Measurements from ENCODE around the gene C19orf73.

Gene C19orf73

GRCh38 chr19:49097453-49098288, 21.3 kb downstream of the C19orf73 start:
- DNase-seq = peak; percentile 76

DNA sequence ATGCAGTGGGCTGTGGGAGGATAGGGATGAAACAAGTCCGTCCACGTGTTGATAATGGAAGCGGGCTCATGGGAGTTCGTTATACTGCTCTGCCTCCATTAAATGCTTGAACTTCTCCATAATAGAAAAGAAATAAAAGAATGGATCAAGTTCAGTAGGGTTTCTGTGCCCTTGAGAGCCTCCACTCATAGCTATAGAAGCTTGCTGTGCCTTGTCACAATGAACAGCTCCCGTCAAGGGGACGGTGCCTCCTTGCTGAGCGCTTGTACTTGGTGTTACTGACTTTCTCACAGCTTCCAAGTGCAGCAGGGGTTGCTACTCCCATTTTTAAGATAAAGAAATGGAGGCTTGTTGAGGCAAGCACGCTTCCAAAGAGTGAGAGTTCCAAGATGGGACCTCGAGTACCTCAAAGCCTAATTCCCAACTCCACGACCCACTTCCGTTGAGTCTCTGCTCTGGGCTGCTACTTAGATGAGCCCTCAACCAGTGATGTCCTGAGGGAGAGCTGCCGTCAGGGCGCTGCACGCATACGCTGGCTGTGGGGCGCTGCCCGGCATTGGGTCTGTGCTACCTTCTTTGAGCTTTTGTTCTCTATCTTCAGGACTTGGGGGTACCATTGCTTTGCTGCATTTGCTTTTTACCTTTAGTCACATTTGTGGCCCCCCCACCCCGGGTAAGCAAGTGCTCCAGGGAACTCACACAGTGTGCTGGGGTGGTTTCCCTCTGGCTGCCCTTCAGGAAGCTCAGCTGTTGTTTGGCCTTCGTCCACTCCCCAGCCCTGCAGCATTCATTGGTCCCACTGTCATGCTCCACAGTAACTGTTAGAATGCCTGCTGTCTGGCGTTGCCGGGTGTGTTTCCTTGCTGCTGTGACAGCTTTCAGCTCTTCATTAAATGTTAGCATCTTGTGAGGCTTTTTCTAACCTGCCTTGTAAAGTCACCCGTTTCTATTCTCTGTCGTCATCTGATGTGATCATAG, 24.1 kb downstream of the C19orf73 start:
- DNase-seq = no peak

DNA sequence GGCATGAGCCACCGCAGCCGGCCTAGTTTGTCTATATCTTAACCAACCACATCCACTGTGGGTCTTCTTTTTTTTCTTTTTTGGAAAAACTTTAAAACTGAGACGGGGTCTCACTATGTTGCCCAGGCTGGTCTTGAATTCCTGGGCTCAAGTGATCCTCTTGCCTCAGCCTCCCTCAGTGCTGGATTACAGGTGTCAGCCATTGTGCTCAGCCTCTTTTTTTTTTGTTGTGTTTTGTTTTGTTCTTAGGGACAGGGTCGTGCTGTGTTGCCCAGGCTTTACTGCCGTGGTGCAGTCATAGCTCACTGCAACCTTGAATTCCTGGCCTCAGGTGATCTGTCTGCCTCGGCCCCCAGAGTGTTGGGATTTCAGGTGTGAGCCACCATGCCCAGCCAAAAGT, 26.3 kb downstream of the C19orf73 start:
- no peak for DNase-seq

DNA sequence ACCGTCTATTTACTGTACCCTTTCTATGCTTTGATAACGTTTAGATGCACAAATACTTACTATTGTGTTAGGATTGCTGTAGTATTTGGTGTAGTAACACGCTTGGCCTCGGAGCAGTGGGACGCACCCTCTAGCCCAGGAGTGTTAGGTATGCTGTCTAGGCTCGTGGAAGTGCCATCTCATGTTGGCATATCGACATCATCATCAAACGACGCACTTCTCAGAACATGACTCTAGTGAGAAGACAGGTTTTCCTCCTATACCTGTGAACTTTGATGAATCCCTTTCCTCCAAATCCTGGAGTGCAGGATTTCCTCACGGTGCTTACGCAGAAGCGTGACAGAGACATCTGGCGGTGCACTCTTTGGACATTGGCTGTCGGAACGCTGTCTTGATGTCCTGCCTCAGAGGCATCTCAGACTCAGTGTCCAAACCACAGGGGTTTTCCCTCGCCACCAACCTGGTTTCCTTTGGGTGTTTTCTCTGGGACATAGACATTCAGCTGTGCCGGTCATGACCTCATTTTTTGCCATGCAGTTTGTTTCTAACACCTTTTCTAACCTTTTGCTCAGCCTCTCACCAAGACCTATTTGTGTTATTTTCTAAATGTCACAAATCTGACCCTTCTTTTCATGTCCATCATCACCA, 27.4 kb downstream of the C19orf73 start:
- no peak for DNase-seq

DNA sequence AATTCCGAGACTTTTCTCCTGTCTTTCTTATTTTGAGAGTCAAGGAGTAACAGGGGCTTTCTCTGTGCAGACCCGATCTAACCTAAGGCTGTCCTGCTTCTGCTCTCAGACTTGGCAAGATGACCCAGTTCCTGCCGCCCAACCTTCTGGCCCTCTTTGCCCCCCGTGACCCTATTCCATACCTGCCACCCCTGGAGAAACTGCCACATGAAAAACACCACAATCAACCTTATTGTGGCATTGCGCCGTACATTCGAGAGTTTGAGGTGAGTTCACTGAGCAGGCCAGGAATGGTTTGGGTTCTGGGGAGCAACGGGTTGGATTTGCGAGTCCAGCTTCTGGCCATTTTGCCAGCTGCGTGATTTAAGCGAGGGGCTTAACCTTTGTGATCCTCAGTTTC, 32.6 kb downstream of the C19orf73 start:
- DNase-seq = no peak

DNA sequence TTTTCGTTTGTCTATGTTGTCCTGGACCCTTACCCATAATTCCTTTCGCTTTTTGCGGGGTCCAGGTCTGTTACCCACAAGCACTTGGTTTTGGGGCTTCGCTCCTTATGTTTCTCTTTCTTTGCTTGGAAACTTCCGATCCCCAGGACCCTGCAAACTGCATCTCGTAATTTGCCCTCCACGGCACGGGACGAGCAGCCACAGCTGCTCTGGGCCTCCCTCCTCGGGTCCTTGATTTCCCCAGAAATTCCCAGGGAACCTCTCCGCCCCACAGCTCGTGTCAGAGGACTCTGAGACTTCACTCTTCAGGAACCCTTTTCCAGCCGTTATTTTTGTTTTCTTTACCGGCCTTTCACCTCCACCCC, 33.1 kb downstream of the C19orf73 start:
- no peak for DNase-seq

DNA sequence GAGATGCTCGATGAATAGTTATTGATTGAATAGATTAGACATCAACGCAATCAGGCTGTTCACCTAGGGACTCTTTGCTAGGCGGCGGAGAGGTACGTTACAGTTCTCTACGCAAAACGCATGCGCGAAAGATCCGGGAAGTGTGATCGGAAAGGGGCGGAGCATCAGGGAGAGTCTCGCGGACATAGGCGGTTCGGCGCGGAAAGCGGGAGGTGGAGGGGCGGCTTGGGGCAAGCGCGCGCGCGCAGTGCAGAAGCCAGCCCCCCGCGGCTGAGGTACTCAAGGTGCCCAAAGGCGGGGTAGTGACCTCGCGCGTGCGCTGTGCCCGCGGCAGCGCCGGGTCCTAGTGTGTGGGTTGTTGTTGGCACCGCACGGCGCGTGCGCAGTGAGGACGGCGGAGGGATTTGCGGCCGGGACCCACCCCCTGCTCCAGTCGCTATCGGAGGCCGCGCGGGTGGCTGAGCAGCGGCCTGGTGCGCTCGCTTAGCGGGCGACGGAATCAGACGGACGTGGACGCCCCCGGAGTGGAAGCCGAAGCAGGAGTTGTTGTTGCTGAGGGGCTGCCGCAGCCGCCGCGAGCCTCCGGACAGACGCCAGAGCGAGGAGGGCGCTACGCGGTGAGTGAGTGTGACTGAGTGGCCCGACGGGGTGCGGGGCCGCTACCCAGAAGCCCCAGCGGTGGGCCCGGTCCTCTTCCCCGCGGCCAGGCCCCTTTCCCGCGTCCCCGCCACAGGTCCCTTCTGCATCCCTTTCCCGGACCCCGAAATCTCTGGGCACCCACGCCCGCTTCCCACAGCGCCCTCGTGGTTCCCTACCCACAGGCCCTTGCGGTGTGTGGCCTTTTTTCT, 33.7 kb downstream of the C19orf73 start, which contains the start of gene SNRNP70:
Gene SNRNP70 (plus strand): TSS at position 432 of the 848 bp plus-strand sequence. CDS start 964 bp downstream, outside the sequence.
- peak; percentile 100 for DNase-seq

GRCh38 chr19:49084206-49085019, 34.5 kb downstream of the C19orf73 start:
- no peak for DNase-seq

- no peak for DNase-seq
Measured at GRCh38 chr19:49081273-49081672, 37.7 kb downstream of the C19orf73 start.

DNA sequence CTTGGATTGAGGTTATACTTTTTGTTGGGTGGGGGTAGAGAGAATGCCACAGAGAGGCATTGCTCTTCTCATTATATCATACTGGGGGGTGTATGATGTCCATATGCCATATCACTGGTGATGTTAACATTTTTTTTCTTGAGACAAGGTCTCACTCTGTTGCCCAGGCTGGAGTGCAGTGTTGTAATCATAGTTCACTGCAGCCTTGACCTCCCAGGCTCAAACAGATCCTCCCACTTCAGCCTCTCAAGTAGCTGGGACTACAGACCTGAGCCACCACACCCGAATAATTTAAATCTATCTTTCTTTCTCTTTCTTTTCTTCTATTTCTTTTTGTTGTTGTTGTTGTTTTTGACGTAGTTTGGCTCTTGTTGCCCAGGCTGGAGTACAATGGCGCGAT, 38.6 kb downstream of the C19orf73 start:
- DNase-seq = no peak

- peak; percentile 22 for DNase-seq
Measured at GRCh38 chr19:49074869-49075268, 44.1 kb downstream of the C19orf73 start.

DNA sequence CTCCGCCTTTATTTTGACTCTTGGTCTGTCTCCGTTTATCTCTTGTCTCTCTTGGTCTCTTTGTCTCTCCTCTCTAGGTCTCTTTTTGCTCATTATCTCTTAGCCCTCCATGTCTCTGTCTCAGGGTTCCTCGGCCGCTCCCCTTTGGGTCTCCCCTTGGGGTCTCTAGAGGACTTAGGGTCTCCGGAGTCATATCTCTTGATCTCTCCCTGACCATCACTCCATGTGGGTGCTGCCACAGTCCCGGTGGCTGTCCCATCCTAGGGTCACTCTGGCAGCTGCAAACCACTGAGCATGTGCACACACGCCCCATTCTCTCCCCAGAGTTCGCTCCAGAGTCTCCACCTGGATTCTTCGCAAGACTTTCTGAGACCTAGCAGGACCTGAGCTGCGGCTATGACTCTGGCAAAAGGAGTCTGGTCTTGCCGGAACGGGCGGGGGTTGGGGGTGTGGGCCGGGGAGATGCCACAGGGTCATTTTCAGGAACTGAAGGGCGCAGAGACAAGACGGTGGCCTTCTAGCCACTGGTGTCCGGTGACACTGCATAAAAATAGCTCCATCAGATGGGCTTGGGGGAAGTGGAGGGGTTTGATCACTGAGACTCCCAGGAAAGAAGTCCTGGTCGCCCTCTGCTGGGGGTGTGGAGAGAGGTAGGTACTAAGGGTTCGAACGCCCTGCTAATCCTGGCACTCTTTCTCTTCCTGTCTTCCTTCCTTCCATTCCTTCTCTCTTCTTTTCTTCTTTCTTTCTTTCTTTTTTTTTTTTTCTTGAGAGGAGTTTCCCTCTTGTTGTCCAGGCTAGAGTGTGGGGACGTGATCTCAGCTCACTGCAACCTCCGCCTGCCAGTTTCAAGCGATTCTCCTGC, 45.2 kb downstream of the C19orf73 start:
- DNase-seq = no peak

DNA sequence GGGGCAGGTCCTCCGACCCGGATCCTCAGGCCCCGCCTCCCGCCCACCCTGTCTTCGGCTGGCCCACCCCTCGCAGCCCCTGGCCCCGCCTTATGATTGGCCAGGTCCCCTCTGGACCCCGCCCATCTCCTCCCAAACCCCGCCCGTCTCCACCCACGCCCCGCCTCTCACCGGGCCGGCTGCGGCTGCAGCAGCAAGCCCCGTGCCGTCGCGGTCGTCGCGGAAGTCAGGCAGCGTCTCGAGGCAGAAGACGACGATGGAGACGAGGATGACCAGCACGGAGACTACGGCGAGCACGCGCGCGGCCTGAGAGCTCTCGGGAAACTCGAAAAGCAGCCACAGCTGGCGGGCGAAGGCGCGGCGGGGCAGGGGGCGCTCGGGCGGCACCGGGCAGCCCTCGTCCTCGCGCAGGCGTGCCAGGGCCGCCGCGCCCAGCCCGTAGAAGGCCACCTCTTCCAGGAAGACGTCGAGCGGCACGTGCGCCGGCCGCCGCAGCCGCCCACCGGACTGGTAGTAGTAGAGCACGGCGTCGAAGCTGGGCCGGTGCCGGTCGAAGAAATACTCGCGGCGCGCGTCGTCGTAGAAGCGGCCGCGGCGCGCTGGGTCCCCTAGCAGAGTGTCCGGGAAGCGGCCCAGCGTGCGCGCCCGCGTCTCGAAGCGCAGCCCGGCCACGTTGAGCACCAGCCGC, 46.9 kb downstream of the C19orf73 start:
- DNase-seq = no peak

DNA sequence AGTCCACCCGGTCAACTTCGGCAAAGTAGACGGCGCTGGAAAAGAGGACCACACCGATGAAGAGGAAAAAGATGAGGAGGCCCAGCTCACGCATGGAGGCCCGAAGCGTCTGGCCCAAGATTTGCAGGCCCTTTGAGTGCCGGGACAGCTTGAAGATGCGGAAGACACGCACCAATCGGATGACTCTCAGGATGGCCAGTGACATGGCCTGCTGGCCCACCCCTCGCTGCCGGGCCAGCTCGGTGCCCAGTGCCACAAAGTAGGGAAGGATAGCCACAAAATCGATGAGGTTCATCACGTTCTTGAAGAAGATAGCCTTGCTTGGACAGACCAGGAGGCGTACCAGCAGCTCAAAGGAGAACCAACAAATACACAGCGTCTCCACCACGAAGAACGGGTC, 48.5 kb downstream of the C19orf73 start:
- no peak for DNase-seq

GRCh38 chr19:49069026-49069425, 49.9 kb downstream of the C19orf73 start:
- DNase-seq = no peak

All from CD4-positive, alpha-beta T cell treated with Interferon gamma for 1 hour (primary cell).